ENCODE data around the gene HSP90AA1. TPM values are rescaled to one million over a fixed set of nuclear protein-coding genes. Genes with fewer than 3 reads are reported as not detected.
"Not testable (repeated sequence)": the region's sequence is repeated elsewhere in the genome, so short reads cannot be mapped to it uniquely, and the experiment has no call there.

The HSP90AA1 gene
- total RNA-seq, 1 donor from 2014 or later = 379 TPM

DNA sequence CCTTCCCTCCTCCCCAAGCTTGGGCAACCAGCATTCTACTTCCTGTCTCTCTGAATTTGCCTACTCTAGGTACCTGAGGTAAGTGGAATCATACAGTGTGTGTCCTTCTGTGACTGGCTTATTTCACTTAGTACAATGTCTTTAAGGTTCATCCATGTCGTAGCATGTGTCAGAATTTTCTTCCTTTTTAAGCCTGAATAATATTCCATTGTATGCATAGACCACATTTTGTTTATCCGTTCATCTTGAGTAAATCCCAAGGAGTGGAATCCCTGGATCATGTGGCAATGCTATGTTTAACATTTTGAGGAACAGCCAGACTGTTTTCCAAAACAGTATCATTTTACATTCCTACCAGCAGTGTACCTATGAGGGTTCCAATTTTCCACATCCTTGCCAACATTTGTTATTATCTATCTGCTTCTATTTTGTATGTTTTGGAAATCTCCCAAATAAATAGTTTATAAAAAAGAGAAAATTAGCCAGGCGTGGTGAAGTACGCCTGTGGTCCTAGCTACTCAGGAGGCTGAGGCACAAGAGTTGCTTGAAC is 12.4 kb downstream of the HSP90AA1 start:
- no peak for DNase-seq (ENCODE audit: low read depth)

DNA sequence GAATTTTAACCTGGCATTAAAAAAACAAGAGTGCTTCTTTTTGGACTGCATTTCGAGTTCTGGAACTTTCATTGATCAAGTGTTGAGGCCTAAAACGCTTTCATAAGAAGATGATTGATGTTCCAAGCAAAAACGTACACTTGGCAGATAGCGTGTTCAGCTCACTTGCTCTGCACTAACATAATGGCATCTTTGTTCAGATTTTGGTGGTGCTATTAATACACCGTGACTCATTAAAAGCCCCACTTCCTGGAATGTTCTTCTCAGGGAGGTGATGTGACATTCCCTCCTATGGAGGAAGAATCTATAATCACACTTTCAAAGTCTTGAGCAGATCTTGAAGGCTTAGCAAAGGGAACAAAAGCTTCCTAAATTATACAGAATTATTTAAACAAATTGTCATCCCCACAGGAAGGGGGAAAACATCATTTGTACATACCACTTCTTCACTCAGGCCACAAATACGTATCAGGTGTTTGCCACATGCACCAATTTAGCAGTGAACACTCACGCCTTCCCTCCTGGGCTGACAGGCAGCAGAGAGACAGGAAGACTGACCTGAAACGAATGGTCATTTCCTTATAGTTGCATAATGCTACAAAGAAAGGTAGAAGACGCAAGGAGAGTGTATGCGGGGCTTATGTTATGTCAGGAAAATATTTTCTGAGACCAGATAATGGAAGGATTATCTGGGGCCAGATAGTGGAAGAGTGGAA is 15.4 kb downstream of the HSP90AA1 start:
- peak; percentile 54 for DNase-seq (ENCODE audit: low read depth)

DNA sequence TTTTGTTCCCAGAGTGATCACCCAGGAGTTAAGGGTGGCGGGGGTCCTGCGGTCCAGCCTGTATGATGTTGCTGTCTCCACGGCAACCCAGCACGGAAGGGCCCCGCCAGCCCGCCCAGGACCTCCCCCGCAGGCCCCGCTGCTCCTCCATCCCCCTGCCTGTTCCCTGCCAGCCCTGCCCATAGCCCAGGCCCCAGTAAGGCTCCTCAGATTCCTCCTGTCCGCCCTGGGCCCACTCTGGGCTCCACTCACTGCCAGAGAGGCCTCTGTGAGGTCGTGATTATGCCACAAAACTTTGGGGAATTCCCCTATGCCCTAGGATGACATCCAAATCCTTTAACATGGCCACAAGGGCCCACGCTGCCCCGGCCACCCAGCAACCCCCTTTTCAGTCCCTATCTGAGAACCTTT is 20.8 kb downstream of the HSP90AA1 start:
- peak; percentile 25 for DNase-seq (ENCODE audit: low read depth)

DNA sequence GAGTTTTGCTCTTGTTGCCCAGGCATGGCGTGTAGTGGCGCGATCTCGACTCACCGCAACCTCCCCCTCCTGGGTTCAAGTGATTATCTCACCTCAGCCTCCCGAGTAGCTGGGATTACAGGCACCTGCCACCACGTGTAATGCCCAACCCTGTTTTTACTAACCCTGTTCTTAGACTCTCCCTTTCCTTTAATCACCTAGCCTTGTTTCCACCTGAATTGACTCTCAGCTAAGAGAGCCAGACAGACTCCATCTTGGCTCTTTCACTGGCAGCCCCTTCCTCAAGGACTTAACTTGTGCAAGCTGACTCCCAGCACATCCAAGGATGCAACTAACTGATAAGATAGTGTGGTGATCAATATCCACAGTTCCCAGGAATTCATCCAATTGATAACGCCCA is 22.3 kb downstream of the HSP90AA1 start:
- not testable (repeated sequence) for DNase-seq (ENCODE audit: low read depth)

DNA sequence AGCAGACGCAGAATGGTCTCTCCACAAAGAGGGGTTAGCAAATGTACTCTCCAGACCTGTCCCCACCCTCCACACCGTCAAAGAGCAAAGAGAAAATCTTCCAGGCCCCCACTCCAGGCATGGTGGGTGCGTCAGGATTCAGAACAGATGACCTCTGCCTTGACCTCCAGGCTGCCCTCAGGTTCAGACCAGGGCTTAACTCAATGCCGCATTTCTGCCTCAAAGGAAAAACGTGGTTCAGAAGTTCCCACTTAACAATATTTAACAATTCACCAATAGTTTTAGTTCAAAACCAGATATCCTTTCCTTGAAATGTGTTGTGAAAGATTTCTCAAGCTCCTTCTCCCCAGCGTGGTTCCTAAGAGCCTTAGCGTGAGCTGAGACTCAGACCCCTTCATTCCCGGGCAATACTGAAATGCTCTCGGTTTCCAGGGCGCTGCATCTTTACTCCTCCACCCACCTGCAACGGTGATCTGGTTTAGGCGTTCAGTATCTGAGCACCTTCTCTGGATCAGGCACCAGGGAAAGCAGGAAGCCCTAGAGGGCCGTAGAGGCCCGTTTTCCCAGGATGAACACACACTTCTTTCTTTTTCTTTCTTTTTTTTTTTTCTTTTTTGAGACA is 22.9 kb downstream of the HSP90AA1 start:
- no peak for DNase-seq (ENCODE audit: low read depth)

DNA sequence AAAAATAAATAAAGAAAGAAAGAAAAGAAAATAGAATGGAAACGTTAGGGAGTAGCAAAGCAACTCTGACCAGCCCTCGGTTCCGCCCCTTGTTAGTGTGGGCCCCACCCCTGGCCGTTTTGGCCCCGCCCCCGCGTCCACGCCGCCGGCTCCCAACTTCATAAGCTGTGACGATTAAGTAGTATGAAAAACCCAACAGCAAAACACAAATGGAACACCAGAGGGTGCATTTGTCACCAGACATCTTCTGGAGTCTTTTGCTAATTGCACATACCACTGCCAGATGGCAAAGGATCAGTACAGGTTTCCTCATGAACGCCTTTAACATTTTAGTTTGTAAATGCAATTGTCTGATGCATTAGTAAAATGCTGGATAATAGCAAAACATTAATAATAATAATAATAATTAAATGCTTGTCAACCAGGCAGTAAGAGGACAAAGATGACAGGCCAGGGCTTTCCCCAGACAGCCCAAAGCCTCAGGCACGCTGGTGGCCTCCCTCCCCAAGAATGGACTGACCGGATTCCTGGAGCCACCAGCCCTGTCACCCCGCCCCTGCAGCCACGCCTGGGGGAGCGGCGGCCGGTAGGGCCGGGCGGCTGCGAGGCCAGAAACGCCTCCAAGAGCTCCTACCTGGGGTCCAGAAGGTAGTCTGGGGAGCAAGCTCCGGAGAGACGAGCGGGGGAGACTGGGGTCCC is 23.6 kb downstream of the HSP90AA1 start:
- peak; percentile 90 for DNase-seq (ENCODE audit: low read depth)

DNA sequence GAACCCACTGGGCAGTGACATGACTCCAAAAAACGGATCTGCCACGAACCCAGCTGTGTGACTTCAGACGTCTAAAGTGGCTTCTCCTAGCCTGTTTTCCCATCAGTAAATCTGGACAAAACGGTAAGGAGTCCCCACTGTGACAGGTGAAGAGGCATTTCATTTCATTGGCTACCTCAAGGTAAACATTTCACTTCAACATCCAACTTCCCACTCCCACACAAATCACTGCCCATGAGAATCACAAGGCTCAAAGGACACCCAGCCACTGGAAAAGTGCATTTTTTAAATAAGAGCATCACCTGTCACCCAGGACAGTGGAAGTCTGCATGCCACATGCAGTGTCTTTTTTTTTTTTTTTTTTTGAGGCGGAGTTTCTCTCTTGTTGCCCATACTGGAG is 27.9 kb downstream of the HSP90AA1 start:
- DNase-seq (ENCODE audit: low read depth) = no peak

DNA sequence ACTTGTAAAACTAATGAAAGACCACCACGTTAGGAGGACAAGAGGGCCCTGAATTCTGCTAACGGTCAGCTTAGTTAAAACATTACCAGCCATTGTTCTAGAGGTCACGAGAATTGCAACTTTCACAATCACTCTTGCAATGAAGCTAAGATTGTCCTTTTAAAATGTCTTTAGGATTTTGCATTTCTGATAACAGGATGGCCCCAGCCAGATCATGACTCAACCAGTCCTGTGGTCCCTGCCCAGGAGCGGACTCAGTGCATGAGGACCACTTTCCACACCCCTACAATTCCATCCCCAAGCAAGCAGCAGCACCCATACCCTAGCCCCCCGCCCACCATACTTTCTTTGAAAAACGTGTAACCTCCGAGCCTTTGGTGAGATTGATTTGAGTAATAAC is 28.7 kb downstream of the HSP90AA1 start:
- no peak for DNase-seq (ENCODE audit: low read depth)

DNA sequence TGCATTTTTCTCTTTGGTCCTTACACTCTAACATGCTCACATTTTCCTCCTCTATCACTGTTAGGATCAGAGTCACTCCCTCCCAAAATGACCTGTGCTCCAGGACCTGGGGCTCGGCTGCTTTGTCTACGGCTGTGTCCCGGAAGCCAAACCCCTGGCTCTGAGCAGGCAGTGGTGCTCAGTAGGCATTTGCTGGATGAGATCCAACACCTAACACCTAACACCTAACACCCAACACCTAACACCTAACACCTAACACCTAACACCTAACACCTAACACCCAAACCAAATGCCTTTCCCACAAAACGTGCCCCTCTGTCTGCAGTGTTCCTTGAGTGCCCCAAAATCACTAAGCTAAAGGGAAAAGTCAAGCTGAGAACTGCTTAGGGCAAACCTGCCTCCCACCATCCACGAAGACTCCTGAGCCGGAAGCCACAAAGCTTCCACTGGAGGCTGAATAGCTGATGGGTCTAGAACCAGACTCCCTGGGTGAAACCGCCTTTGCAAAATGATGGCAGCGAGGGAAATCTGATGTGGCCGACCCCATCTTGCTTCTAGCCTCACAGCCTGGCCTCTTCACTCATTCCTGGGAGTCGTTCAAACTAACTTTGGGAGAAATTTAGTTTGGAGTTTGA is 29.2 kb downstream of the HSP90AA1 start:
- no peak for DNase-seq (ENCODE audit: low read depth)

DNA sequence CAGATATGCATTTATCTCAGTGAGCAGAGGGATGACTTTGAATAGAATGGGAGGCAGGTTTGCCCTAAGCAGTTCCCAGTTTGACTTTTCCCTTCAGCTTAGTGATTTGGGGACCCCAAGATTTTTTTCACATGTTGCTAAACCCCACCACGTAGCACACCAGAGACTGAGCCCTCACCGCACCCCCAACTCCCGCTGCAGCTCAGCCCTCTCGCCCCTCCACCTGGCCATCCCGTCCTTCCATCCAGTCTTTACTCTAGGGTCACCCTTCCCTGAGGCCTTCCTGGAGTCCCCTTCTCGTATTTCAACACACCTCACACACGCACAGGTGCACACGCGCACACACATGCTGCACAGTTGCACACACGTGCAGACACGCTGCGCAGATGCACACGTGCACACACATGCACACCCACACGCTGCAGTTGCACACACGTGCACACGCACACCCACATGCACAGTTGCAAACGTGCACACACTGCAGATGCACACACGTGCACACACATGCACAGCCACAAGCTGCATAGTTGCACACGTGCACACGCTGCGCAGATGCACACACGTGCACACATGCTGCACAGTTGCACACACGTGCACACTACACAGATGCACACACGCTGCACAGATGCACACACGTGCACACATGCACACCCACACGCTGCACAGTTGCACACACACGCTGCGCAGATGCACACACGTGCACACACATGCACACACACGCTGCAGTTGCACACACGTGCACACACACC is 30.0 kb downstream of the HSP90AA1 start:
- DNase-seq (ENCODE audit: low read depth) = no peak

DNA sequence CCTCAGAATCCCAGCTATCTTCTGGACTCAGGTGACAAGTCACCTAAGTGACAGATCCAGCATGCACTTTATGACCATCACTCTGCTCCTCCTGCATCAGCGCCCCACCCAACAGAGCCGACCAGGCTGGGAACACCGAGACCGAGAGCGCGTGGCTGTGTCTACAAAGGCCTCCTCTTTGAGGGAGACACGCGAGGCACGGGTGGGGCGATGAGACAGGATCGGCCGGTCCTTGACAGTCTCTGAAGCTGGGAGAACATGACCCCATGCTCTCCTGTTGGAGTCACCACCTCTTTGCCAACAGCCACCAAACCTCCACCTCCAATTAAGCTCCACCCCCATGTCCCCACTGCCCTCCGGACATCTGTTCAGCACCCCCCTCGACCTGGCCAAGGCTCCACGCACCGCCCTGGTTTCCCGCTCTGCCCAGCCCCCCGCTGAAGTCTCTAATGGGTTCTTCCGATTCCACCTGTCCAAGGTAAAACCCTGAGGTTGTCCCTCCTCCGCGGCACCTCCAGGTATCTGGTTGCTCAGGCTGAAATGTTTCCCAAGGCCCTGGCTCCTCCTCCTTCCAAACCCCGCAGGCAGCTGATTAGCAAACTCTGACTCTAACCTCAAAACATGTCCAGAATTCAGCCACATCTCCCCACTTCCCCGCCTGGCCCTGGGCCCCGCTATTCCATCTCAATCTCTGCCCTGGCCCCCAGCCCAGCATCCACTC is 31.5 kb downstream of the HSP90AA1 start:
- DNase-seq (ENCODE audit: low read depth) = peak; percentile 60

DNA sequence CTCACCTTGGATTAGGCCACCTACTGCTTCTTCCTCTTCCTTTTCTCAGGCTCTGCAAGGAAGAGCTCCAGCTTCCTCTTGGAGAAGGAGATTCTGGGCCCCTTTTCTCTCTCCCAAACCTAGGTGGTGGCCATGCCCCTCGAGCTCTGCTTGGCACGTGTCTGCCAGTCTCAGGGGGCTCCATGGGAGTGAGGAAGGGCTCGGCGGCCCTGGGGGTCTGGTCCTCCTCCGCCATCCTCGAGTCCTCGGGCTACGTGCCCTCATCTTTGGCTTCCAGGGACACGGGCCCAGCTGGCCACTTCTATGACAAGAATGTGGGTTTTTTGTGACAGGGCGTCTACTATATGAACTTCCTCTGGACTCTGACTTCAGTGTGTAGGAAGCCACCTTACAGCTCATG is 34.3 kb downstream of the HSP90AA1 start:
- DNase-seq (ENCODE audit: low read depth) = no peak

DNA sequence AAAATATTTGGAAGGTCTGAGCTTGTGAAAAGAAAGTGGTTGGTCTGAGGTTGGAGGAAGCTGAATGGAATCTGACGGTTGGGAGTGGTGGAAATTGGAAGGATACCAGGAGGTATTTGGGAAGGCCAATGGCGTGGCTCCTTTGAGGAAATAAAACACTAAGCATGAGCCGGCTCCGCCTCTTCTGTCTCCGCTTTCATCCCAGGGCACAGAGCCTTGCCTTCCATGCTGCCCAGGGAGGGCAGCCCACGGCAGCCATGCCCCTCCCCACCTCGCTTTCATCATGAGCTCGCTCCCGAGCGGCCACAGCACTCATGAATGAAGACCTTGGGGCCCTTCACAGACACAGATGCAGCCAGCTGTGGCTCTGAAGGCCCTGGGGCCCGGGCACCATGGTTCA is 36.2 kb downstream of the HSP90AA1 start:
- peak; percentile 94 for DNase-seq (ENCODE audit: low read depth)

DNA sequence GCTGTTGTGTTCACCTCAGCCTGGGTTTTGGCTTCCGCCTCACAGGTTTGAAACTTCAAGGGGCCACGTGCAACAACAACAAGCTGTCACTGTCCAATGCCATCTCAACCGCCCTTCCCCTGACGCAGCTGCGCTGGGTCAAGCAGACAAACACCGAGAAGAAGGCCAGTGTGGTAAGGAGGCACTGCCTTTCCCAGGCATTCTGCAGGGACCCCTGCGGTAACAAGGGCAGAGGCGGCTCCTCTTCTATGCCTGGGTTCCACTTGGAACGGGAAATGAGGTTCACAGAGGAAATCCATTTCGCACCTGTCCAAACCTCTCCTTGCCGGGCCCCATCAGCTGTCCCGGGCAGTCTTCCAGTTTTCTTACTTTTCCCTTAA is 36.8 kb downstream of the HSP90AA1 start:
- DNase-seq (ENCODE audit: low read depth) = peak; percentile 33

DNA sequence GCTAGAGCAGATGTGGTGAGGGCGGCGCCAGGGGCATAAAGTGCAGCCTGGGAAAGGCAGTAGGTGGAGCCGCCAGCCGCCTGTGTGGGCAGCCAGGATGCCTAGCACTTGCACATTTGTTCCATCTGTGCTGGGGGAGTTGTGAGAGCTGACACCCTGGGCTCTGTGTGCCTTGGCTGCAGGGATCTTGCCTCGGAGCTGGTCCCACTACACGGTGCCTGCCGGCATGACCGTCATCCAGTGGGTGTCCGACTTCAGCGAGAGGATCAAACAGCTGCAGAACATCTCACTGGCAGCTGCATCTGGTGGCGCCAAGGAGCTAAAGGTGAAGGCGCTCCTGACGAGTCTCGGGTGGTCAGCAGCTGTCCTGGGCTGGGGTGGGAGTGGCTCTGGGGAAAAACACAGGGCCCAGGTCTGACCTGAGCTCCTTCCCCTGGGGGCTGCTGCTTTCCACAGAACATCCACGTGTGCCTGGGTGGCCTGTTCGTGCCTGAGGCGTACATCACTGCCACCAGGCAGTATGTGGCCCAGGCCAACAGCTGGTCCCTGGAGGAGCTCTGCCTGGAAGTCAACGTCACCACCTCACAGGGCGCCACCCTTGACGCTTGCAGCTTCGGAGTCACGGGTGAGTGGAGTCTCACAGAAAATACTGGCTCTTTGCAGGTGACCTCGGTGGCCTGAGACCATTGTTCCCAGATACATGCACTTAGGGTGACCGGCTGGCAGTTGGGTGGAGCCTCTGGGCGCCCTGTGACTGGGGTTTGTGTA is 37.4 kb downstream of the HSP90AA1 start:
- DNase-seq (ENCODE audit: low read depth) = peak; percentile 62

DNA sequence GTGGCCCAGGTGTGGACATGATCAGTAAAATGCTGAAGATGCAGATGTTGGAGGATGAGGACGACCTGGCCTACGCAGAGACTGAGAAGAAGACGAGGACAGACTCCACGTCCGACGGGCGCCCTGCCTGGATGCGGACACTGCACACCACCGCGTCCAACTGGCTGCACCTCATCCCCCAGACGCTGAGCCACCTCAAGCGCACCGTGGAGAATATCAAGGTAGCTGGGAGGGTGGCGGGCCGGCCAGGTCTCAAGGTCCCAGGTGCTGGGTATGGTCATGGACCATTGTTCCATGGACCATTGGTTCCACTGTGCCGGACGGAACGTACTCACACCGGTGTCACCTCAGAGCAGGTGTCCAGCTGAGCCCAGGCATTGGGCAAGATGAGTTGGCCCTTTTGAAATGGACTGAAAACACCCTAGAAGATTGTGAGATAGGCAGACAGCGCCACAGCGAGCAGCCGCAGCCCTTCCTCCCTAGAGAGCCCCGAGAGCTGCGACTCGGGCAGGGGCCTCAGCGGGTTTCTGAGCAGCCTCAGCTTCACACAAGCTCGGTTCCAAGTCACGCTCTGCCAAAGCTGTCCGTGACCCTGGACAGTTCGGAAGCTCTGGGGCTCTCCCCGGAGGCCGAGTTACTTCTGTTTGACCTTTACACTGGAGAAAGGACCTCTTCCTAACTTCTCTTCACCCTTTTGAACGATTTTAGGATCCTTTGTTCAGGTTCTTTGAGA is 38.9 kb downstream of the HSP90AA1 start:
- DNase-seq (ENCODE audit: low read depth) = no peak

DNA sequence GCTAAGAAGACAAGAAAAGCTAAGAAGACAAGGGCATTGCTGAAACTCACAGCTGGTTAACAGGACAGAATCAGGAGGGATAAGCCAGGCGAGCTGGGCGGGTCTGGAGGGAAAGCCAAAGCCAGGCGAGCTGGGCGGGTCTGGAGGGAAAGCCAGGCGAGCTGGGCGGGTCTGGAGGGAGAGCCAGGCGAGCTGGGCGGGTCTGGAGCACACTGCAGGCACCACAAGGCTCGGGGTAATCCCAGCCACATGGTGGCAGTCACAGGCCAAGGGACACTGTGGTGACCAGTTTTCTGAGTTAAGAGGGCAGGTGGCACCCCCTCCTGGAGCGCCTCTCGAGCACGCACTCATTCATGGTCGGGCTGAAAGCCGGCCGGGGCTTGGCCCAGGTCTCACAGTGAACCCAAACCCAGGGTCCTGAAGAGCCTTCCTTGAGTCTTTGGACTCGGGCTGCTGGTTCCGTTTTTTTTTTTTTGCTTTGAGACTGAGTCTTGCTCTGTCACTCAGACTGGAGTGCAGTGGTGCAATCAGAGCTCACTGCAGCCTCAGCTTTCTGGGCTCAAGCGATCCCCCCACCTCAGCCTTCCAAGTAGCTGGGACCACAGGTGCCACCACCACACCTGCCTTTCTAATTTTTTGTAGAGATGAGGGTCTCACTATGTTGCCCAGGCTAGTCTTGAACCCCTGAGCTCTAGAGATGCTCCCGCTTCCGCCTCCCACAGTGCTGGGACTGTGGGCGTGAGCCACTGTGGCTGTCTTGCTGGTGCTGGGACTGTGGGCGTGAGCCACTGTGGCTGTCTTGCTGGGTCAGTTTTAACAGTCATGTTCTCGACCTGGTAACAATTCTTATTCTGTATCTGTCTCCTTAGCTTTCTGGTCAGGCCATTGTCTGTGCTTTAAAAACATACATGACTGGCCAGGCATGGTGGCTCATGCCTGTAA is 40.2 kb downstream of the HSP90AA1 start:
- peak; percentile 86 for DNase-seq (ENCODE audit: low read depth)

DNA sequence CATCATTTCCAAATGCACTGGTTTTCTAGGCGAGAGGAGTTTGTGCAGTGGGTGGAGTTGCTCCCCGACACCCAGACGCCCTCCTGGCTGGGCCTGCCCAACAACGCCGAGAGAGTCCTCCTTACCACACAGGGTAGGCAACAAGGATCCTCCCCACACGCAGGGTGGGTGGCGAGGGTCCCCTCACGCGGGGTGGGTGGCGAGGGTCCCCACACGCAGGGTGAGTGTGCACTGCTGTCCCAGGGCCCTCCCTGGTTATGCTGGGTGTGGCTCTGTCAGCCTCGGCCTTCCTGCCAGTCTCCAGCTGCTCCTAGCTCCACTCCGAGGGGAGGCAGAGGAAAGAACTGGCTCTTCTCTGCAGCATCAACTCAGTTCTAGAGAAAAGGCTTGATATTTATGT is 42.3 kb downstream of the HSP90AA1 start:
- DNase-seq (ENCODE audit: low read depth) = no peak

Measured in myocyte (in vitro differentiated cells).